HG02623 (cell line): ENCODE results near the gene TMEM87B.
A peak's percentile ranks its signal among the peaks of the same experiment; 100 is the strongest.

ENCODE experiments used
- ATAC-seq: cut with Tn5 transposase; IDR thresholded peaks from one replicate; pipeline ENCODE4 v1.9.1; 2021; ENCODE audit warnings: moderate library complexity; ENCODE audit not compliant: unreplicated experiment

TMEM87B gene

DNA sequence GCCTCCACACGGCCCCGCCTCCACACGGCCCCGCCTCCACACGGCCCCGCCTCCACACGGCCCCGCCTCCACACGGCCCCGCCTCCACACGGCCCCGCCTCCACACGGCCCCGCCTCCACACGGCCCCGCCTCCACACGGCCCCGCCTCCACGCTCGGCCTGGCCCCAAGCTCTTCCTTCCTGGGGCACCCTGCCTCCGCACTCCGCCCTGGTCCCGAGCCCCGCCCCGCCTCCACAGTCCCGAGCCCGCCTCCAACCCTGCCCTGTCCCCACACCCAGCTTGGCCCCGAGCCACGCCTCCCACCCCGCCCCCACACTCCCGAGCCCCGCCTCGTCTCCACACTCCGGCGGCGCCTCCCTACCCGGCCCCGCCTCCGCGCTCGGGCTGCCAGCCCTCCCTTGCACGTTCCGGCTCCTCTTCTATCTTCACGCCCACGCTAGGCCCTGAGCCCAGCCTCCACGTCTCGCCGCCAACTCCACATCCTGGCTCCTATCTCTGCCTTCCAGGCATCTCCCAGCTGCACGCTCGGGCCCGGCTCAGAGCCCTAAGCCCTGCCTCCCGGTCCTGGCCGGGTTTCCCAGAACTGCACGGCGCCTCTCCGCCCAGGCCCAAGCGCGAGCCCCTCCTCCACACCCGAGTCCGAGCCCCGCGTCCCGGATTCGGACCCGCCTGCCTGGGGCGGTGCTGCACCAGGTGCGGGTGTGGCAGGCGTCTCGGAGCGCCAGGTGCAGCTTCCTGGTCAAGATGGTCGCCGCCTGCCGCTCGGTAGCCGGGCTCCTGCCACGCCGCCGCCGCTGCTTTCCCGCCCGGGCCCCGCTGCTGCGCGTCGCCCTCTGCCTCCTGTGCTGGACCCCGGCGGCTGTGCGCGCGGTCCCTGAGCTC, at the start of gene TMEM87B:
TSS of gene TMEM87B (plus strand) at position 423 of the 883 bp plus-strand sequence. CDS start at position 746, 323 bp downstream.
- ATAC-seq = peak; percentile 49

DNA sequence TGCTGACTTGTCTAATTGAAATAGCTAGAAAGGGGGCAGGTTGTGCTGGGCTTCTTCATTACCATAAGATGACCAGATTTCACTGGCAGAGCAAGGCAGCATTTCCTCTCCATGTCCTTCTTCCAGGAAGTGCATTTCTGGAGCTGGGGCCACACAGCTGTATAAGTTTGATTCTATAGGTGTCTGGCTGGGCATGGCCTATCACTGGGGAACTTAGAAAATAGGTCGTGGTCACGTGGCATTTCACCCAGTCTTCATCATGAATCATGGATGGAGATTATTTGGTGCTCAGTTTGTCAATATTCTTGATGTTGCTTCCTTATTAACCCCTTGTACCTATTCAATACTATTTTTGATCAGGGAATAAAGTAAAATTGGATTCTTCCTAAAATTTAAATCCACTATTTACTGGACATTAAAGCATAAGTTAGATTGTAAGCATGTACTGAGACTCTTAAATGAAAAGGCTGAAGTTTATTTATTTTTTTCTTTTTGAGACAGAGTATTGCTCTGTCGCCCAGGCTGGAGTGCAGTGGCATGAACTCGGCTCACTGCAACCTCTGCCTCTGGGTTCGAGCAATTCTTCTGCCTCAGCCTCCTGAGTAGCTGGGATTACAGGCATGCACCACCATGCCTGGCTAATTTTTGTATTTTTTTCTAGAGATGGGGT, 49.5 kb upstream of the TMEM87B start:
- ATAC-seq = no peak

- no peak for ATAC-seq
Observed at GRCh38 chr2:112006076-112006410, 49.0 kb upstream of the TMEM87B start.

- ATAC-seq = no peak
Observed at GRCh38 chr2:112007493-112007892, 47.6 kb upstream of the TMEM87B start.

- ATAC-seq = no peak
Observed at GRCh38 chr2:112008910-112009485, 46.1 kb upstream of the TMEM87B start.

- ATAC-seq = no peak
Observed at GRCh38 chr2:112010751-112011150, 44.3 kb upstream of the TMEM87B start.

GRCh38 chr2:112012556-112012955, 42.5 kb upstream of the TMEM87B start:
- ATAC-seq = no peak

GRCh38 chr2:112018846-112019245, 36.2 kb upstream of the TMEM87B start:
- no peak for ATAC-seq

GRCh38 chr2:112019569-112019982, 35.5 kb upstream of the TMEM87B start:
- no peak for ATAC-seq

DNA sequence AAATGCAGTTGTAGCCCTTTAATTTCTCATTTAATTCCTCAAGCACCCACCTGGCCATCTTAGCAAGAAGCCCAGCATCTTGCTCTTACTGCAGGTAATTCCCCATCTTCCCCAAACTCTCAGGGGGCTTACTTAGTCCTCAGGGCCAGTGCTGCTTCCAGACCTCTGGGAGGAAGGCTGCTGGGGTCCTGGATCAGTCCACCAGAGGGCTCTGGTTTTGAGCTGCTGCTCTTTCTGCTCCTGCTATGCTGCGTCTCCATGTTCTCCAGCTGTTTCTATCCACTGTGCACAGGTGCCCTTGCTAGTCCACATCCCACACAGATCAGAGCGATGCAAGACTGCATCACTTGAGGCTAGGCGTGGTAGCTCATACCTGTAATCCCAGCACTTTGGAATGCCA, 34.5 kb upstream of the TMEM87B start:
- ATAC-seq = no peak

DNA sequence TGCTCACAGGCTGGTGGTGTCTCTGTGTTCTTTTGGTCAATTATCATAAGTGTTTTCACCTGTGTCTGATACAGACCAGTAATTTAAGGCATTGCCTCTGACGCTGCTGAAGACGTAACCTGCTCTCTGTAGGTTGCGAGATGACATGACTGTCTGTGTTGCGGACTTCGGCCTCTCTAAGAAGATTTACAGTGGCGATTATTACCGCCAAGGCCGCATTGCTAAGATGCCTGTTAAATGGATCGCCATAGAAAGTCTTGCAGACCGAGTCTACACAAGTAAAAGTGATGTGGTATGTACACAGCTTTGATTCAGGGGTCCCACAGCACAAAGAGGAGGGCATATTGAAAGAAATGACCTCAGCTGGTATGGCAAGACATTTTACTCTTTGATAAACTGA, 33.8 kb upstream of the TMEM87B start:
- no peak for ATAC-seq

DNA sequence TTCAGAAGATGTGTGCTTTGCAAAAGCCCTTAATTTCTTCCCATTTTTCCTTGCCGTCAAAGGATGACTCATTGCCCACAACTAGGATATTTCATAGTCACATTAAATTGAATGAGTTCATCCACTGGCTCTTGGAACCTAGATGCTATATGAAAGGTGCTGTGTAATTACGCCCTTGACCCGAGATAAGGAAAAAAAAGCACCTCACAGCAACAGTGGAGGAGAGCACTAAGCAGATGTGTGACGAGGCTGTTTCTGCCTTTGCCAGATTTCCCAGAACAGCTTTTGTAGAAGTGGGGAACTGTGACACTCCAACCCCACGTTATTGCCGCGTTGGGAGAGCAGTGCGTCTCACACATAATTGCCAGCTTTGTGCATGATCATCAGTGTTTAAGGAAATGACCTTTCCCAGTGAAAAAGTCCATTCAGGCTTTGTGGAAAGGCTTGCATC, 33.3 kb upstream of the TMEM87B start:
- ATAC-seq = no peak

DNA sequence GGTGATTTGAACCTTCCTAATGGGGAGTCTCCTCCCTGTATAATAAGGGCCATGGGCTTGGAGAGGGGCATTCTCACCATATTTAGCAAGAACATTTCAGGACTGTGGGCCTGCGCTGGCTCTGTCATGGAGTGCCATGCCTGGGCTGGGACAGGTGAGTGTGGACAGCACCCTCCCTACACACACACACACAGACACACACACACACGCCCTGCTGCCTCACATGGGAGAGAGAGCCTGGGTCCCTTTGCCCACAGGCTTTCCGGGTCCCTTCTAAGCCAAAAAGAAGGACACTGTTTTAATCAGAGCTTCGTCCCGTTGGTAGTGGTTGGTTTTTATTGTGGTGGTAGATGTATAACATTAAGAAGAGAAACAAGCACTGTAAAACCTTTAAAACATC, 31.4 kb upstream of the TMEM87B start:
- no peak for ATAC-seq

GRCh38 chr2:112024231-112024630, 30.8 kb upstream of the TMEM87B start:
- ATAC-seq = no peak

- ATAC-seq = no peak
Observed at GRCh38 chr2:112024896-112025491, 30.1 kb upstream of the TMEM87B start.

DNA sequence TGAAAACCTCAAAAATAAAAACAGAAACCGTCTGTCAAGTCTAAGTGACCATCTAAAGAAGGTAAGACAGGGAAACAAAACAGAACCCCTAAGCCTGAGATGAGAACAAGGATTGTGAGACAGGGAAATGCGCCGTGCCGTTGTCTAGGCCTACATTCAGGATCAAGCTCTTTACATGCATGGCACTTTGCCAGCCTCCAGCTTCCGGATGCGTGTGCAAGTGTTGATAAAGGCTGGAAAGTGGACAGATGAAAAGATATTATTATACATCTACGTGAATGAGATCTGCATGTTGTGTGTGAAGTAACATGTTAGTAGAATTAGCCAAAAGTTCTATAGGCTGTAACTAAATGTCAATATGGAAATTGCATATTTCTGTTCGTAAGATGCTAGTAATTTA, 28.6 kb upstream of the TMEM87B start:
- ATAC-seq = no peak

- ATAC-seq = no peak
Observed at GRCh38 chr2:112027767-112028166, 27.3 kb upstream of the TMEM87B start.

- no peak for ATAC-seq
Observed at GRCh38 chr2:112029164-112029563, 25.9 kb upstream of the TMEM87B start.

DNA sequence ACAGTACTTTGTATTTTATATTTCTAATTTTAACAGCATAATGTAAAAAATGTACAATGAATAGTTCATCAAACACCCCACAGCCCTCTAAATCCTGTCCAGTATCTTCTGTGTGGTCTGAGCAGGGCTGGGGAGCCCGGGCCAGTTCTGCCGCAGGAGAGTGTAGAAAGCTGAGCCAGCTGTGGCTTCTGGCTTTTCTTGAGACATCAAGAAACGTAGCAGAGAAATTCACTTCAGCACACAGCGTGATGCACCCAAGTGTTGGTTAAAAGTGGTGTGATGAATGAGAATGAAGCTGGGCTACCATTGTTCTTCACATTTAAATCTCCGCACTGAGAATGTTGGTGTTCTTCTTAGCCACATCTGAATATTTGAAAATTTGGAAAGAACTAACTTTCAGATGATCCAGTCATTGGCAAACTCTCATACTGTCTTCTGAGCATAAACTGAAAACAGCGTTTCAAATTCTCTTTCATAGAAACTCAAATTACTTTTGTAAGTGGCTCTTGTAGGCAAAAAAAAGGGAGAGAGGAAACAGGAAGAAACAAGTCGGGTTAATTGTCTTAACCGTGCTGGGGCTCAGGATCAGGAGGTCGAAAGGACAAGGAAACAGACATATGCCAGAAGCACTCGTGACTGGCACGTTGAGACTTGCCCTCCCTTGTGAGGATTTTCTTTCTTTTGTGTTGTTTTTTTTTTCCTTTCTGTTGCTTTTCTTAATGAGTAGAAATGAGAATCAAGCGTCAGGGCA, 23.4 kb upstream of the TMEM87B start:
- ATAC-seq = no peak

DNA sequence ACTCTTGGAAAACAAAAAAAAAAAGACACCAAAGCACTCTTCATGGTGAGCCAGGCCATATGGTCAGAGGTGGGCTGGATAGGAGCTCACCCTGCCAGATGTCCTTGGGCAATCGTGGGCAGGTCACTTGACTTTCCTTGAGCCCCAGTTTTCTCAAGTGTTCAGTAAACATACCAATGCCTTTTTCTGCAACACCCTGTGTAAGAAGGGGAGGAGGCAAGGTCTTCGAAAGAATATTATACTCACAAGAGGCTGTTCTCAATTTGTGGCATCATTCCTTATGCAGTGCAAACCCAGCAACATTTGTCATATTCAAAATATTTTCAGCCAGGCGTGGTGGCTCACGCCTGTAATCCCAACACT, 22.9 kb upstream of the TMEM87B start:
- no peak for ATAC-seq
